Esophagus muscularis mucosa (tissue), 3 donors: ENCODE measurements around the gene WDR37.

Experiments
- CTCF ChIP-seq, 3 experiments: fragments of 200-600 bp in 2 of 3; fragments of 450-650 bp in 1 of 3; sonication (generic) in 2 of 3; IDR thresholded peaks; one replicate each; pipeline ENCODE4 v1.5.1; 2017 to 2019; ENCODE audit warnings: antibody characterized with exemption in 3 of 3, mild to moderate bottlenecking in 2 of 3, moderate library complexity in 1 of 3
- EP300 ChIP-seq: sonication (generic); formaldehyde crosslinking; IDR thresholded peaks from one replicate; pipeline ENCODE4 v1.6.1; 2017; ENCODE audit warnings: antibody characterized with exemption

- TF ChIP-seq CTCF (IDR thresholded peaks at IDR 0.05) (no peak), EP300 (no peak)
Observed at GRCh38 chr10:1152386-1153250, 96.4 kb downstream of the WDR37 start.
